ENCODE results near the gene HMGB2. TPM values are rescaled to one million over a fixed set of nuclear protein-coding genes. Genes with fewer than 3 reads are reported as not detected.

The HMGB2 gene
- polyA plus RNA-seq, 3 donors = 129 to 299 (median 248) TPM

GRCh38 chr4:173346074-173346473, 11.9 kb upstream of the HMGB2 start:
- H3K4me2 ChIP-seq (replicated peaks; ENCODE audit: extremely low read depth, low read length, poor library complexity, severe bottlenecking) = no peak overlapping the region
- H3K79me2 ChIP-seq (ENCODE audit: insufficient read depth, low read length) = no peaks in the 10 kb centered on the region
- H4K20me1 ChIP-seq (ENCODE audit: insufficient read depth, low read length) = no peaks in the 10 kb centered on the region
- peaks cover 0 to under 1% (median 0%) of the 10 kb centered on the region in 3 donors for H3K27me3 Mint-ChIP-seq (ENCODE audit: low read depth in 3 of 3)
- no peak overlapping the region for H3K9ac ChIP-seq (ENCODE audit: insufficient read depth, low read length, poor library complexity, severe bottlenecking)
- no peaks in the 10 kb centered on the region for H3K4me1 ChIP-seq (ENCODE audit: control insufficient read depth in 1 of 2, insufficient read depth in 2 of 2, low read length in 2 of 2)
- H3K36me3 Mint-ChIP-seq = no peaks in the 10 kb centered on the region
- H3K27me3 ChIP-seq (ENCODE audit: control insufficient read depth in 2 of 2, insufficient read depth in 2 of 2, low read length in 2 of 2) = no peaks in the 10 kb centered on the region
- no CpG with 5 or more reads among the region's 2 CpGs for WGBS (ENCODE audit: insufficient coverage)
- intact Hi-C loops (cut with micrococcal nuclease) = no loop called here
- no peak overlapping the region for H3K27ac ChIP-seq (ENCODE audit: low read depth in 1 of 2, low read length in 2 of 2)
- peak overlapping the region in 1 of 7 donors; percentile 27 for H3K27ac Mint-ChIP-seq
- peaks cover 0 to 3% (median 2%) of the 10 kb centered on the region in 7 donors for H3K9me3 Mint-ChIP-seq
- no peak overlapping the region for H3K4me3 ChIP-seq (replicated peaks in 1 of 3; ENCODE audit: low read depth in 2 of 3, low read length in 3 of 3)
- H3K4me1 Mint-ChIP-seq = peaks cover 14% of the 10 kb centered on the region
- no peak overlapping the region for H2AFZ ChIP-seq (ENCODE audit: insufficient read depth, low read depth, low read length, poor library complexity, severe bottlenecking)
- no peaks in the 10 kb centered on the region for H3K9me3 ChIP-seq (replicated peaks in 1 of 2; ENCODE audit: control insufficient read depth in 1 of 2, insufficient read depth in 1 of 2, low read length in 2 of 2)
- H3K36me3 ChIP-seq (replicated peaks in 1 of 2; ENCODE audit: control insufficient read depth in 1 of 2, insufficient read depth in 2 of 2, low read length in 2 of 2) = no peaks in the 10 kb centered on the region
- no peak for DNase-seq
- H3K4me3 Mint-ChIP-seq = no peak overlapping the region
- TF ChIP-seq CTCF (IDR thresholded peaks at IDR 0.05) = no peak

- Histone ChIP-seq H3K9ac (ENCODE audit: insufficient read depth, low read length, poor library complexity, severe bottlenecking) (no peak overlapping the region), H3K27me3 (ENCODE audit: control insufficient read depth in 2 of 2, insufficient read depth in 2 of 2, low read length in 2 of 2) (no peaks in the 10 kb centered on the region), H2AFZ (ENCODE audit: insufficient read depth, low read depth, low read length, poor library complexity, severe bottlenecking) (peak overlapping the region; percentile 15), H3K4me2 (replicated peaks; ENCODE audit: extremely low read depth, low read length, poor library complexity, severe bottlenecking) (peak overlapping the region; percentile 54), H3K4me3 (replicated peaks in 1 of 3; ENCODE audit: low read depth in 2 of 3, low read length in 3 of 3) (peak overlapping the region in 1 of 3 experiments; percentile 37), H4K20me1 (ENCODE audit: insufficient read depth, low read length) (no peaks in the 10 kb centered on the region), H3K36me3 (replicated peaks in 1 of 2; ENCODE audit: control insufficient read depth in 1 of 2, insufficient read depth in 2 of 2, low read length in 2 of 2) (no peaks in the 10 kb centered on the region), H3K9me3 (replicated peaks in 1 of 2; ENCODE audit: control insufficient read depth in 1 of 2, insufficient read depth in 1 of 2, low read length in 2 of 2) (no peaks in the 10 kb centered on the region), H3K4me1 (ENCODE audit: control insufficient read depth in 1 of 2, insufficient read depth in 2 of 2, low read length in 2 of 2) (no peaks in the 10 kb centered on the region), H3K79me2 (ENCODE audit: insufficient read depth, low read length) (no peaks in the 10 kb centered on the region), H3K27ac (ENCODE audit: low read depth in 1 of 2, low read length in 2 of 2) (no peak overlapping the region)
- DNase-seq = peak in 1 of 3 donors; percentile 20
- Mint-ChIP-seq H3K36me3 (no peaks in the 10 kb centered on the region), H3K9me3 (peaks cover 0 to 3% (median under 1%) of the 10 kb centered on the region in 7 donors), H3K27ac (peak overlapping the region in 2 of 7 donors; percentile 27 to 74), H3K27me3 (ENCODE audit: low read depth in 3 of 3) (peaks cover 0 to 2% (median under 1%) of the 10 kb centered on the region in 3 donors), H3K4me3 (peak overlapping the region; percentile 58 to 85), H3K4me1 (peaks cover 13% of the 10 kb centered on the region)
- WGBS (ENCODE audit: insufficient coverage) = no CpG with 5 or more reads among the region's 2 CpGs
- intact Hi-C loops (cut with micrococcal nuclease) = no loop called here
- TF ChIP-seq CTCF (IDR thresholded peaks at IDR 0.05) = no peak
Observed at GRCh38 chr4:173345648-173346047, 11.5 kb upstream of the HMGB2 start.
